ENCODE measurements around the gene IHH. TPM values are rescaled to one million over a fixed set of nuclear protein-coding genes. Genes with fewer than 3 reads are reported as not detected.

The IHH gene
- total RNA-seq, 2 experiments from 2014 or later = not detected

DNA sequence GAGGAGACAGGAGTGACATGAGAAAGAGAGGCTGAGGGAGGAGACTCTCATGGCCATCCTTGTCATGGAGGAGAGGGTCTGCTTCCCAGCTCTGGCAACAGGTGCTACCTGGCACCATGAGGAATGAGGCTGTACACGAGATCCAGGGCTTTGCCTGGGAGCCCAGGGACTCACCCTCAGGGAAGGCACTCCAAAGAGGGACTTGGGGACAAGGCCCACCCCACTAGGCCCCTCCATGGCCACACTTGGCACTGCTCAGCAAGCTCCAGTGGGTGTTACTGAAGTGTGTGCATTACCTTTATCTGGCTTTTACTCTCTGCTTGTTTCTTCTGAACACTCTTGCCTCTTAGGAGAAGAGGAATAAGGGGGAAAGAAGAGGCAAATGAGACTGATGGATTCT, 22.1 kb downstream of the IHH start:
- CTCF ChIA-PET = no interaction called here
- POLR2A ChIA-PET = no interaction called here

DNA sequence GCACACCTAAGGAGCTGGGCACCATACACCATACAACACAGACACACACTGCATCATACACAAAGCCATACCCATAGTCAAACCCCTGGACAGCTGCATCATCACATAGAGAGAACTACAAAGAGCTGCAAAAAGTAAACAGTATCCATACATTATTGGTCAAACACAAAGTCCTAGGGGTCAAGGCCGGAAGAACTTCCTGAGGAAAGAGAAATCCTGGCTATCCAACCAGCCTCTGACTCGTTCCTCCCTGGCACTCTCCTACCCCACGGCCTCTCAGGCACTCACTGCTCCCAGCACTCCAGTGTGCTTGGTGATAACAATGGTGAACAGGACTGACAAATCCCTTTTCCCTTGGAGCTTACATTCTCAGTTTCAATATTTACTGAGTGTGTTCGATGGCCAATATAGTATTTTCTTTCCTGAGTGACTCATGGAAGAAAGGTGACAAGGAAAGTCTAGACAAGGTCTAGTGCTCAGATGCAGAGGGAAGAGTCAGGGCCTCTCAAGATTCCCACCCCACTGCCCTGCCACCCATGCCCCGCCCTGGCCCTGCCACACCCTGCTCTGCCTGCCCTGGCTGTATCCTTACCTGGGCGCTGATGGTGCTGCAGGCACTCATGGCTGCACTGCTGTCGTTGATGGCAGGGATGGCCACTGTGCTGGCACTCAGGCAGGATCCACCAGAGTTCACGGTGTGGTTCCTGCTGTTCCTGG, 22.8 kb downstream of the IHH start:
- Histone ChIP-seq H3K27me3 (ENCODE audit: control insufficient read depth in 1 of 2, insufficient read depth in 2 of 2, low read length in 2 of 2) (peaks cover 24 to 53% of the 10 kb centered on the region in 2 experiments), H3K4me1 (ENCODE audit: insufficient read depth, low read length) (peaks cover 5% of the 10 kb centered on the region), H3K9me3 (ENCODE audit: control insufficient read depth in 1 of 2, insufficient read depth in 1 of 2, low read length in 2 of 2) (peaks cover 0 to 7% of the 10 kb centered on the region in 2 experiments), H3K27ac (ENCODE audit: low read depth in 1 of 2, low read length in 2 of 2) (no peak overlapping the region), H3K4me3 (ENCODE audit: low read length) (no peak overlapping the region), H3K36me3 (ENCODE audit: insufficient read depth, low read length) (no peaks in the 10 kb centered on the region)
- H3K9me3 Mint-ChIP-seq = no peaks in the 10 kb centered on the region
- peaks cover 11% of the 10 kb centered on the region for H3K4me1 Mint-ChIP-seq (ENCODE audit: low read depth)
- H3K4me3 Mint-ChIP-seq = no peak overlapping the region
- TF ChIP-seq, protein P1, sequence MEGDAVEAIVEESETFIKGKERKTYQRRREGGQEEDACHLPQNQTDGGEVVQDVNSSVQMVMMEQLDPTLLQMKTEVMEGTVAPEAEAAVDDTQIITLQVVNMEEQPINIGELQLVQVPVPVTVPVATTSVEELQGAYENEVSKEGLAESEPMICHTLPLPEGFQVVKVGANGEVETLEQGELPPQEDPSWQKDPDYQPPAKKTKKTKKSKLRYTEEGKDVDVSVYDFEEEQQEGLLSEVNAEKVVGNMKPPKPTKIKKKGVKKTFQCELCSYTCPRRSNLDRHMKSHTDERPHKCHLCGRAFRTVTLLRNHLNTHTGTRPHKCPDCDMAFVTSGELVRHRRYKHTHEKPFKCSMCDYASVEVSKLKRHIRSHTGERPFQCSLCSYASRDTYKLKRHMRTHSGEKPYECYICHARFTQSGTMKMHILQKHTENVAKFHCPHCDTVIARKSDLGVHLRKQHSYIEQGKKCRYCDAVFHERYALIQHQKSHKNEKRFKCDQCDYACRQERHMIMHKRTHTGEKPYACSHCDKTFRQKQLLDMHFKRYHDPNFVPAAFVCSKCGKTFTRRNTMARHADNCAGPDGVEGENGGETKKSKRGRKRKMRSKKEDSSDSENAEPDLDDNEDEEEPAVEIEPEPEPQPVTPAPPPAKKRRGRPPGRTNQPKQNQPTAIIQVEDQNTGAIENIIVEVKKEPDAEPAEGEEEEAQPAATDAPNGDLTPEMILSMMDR (IDR thresholded peaks at IDR 0.05) = no peak
- H3K36me3 Mint-ChIP-seq (ENCODE audit: low read depth) = no peaks in the 10 kb centered on the region
- ChIA-PET CTCF (interaction anchor here (0.6 kb wide), 1 partner anchor 20 kb away, joined by 3 read pairs; no protein-coding TSS in a partner anchor), POLR2A (no interaction called here)
- ATAC-seq (ENCODE audit: poor library complexity) (no peak), DNase-seq (no peak)
- H3K27ac Mint-ChIP-seq = no peak overlapping the region
- H3K27me3 Mint-ChIP-seq = peaks cover 85% of the 10 kb centered on the region
- intact Hi-C loops (cut with DNase I, micrococcal nuclease) = no loop called here

More for the DNA sequence above, 22.1 kb downstream of the IHH start:
- Histone ChIP-seq H3K4me1 (ENCODE audit: insufficient read depth, low read length) (peaks cover 5% of the 10 kb centered on the region), H3K36me3 (ENCODE audit: insufficient read depth, low read length) (no peaks in the 10 kb centered on the region), H3K27me3 (ENCODE audit: control insufficient read depth in 1 of 2, insufficient read depth in 2 of 2, low read length in 2 of 2) (peaks cover 26 to 55% of the 10 kb centered on the region in 2 experiments), H3K4me3 (ENCODE audit: low read length) (no peak overlapping the region), H3K27ac (ENCODE audit: low read depth in 1 of 2, low read length in 2 of 2) (no peak overlapping the region), H3K9me3 (ENCODE audit: control insufficient read depth in 1 of 2, insufficient read depth in 1 of 2, low read length in 2 of 2) (peaks cover 0 to 7% of the 10 kb centered on the region in 2 experiments)
- no peaks in the 10 kb centered on the region for H3K9me3 Mint-ChIP-seq
- H3K27me3 Mint-ChIP-seq = peaks cover 85% of the 10 kb centered on the region
- TF ChIP-seq, protein P1 (IDR thresholded peaks at IDR 0.05) = no peak
- no peak overlapping the region for H3K4me3 Mint-ChIP-seq
- no peak for ATAC-seq (ENCODE audit: poor library complexity)
- intact Hi-C loops (cut with DNase I, micrococcal nuclease) = no loop called here
- no peak for DNase-seq
- no peaks in the 10 kb centered on the region for H3K36me3 Mint-ChIP-seq (ENCODE audit: low read depth)
- H3K27ac Mint-ChIP-seq = no peak overlapping the region
- peaks cover 11% of the 10 kb centered on the region for H3K4me1 Mint-ChIP-seq (ENCODE audit: low read depth)

DNA sequence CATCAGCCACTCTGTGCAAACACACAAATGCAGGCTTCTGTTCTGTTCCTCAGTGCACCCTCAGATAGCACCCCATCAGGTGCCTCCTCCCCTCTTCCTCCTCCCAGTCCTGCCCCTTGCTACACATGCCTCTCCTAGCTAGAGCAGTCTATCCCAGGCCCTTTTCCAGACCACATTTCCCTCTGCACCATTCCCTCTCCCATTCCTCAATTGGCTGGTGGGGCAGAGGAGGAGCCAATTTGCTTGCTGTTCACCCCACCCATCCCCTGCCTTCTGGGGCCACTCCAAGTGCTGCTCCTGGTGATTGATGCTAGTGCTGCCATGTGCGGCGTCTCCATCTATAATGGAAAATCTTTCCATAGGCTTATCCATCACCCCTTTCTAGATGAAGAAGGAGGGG, 24.8 kb downstream of the IHH start:
- H3K4me3 ChIP-seq (ENCODE audit: low read length) = no peak overlapping the region
- no peaks in the 10 kb centered on the region for H3K36me3 Mint-ChIP-seq (ENCODE audit: low read depth)
- H3K27me3 ChIP-seq (ENCODE audit: control insufficient read depth in 1 of 2, insufficient read depth in 2 of 2, low read length in 2 of 2) = peaks cover 15 to 48% of the 10 kb centered on the region in 2 experiments
- no peaks in the 10 kb centered on the region for H3K36me3 ChIP-seq (ENCODE audit: insufficient read depth, low read length)
- ATAC-seq (ENCODE audit: poor library complexity) = no peak
- no peak overlapping the region for H3K27ac ChIP-seq (ENCODE audit: low read depth in 1 of 2, low read length in 2 of 2)
- no peak for DNase-seq
- no peak overlapping the region for H3K4me3 Mint-ChIP-seq
- H3K4me1 ChIP-seq (ENCODE audit: insufficient read depth, low read length) = no peaks in the 10 kb centered on the region
- CTCF ChIA-PET = no interaction called here
- peaks cover 0 to 7% of the 10 kb centered on the region in 2 experiments for H3K9me3 ChIP-seq (ENCODE audit: control insufficient read depth in 1 of 2, insufficient read depth in 1 of 2, low read length in 2 of 2)
- H3K4me1 Mint-ChIP-seq (ENCODE audit: low read depth) = peaks cover 1% of the 10 kb centered on the region
- TF ChIP-seq, protein P1 (IDR thresholded peaks at IDR 0.05) = no peak
- no peak overlapping the region for H3K27ac Mint-ChIP-seq
- no peaks in the 10 kb centered on the region for H3K9me3 Mint-ChIP-seq
- POLR2A ChIA-PET = no interaction called here
- intact Hi-C loops (cut with DNase I, micrococcal nuclease) = no loop called here
- H3K27me3 Mint-ChIP-seq = peaks cover 74% of the 10 kb centered on the region
